ENCODE data around the gene GPLD1. TPM values are rescaled to one million over a fixed set of nuclear protein-coding genes. Genes with fewer than 3 reads are reported as not detected.

GPLD1 gene
- total RNA-seq, 1 donor, result 0.72 TPM

GRCh38 chr6:24431045-24431451, 58.3 kb downstream of the GPLD1 start:
- no peaks in the 10 kb centered on the region for H3K9me3 ChIP-seq (ENCODE audit: low read depth, low read length)
- H3K36me3 ChIP-seq (ENCODE audit: insufficient read depth, low read length), result no peaks in the 10 kb centered on the region
- H3K4me1 ChIP-seq (ENCODE audit: insufficient read depth, low read length), result peaks cover 16% of the 10 kb centered on the region
- H3K4me3 ChIP-seq (ENCODE audit: insufficient read depth, low read length), result no peak overlapping the region
- H3K4me2 ChIP-seq (ENCODE audit: insufficient read depth, low read length), result no peak overlapping the region
- no peaks in the 10 kb centered on the region for H4K20me1 ChIP-seq (ENCODE audit: insufficient read depth, low read length)
- DNase-seq (ENCODE audit: insufficient read length, low spot score, missing footprints), result peak; percentile 82
- no peaks in the 10 kb centered on the region for H3K27me3 ChIP-seq (ENCODE audit: insufficient read depth, low read length)
- no peak overlapping the region for H2AFZ ChIP-seq (ENCODE audit: low read length)
- peak; percentile 67 for TF ChIP-seq CTCF (IDR thresholded peaks at IDR 0.05; ENCODE audit: extremely low read depth, low read depth, low read length)
- H3K27ac ChIP-seq (ENCODE audit: low read depth, low read length), result no peak overlapping the region
- no peaks in the 10 kb centered on the region for H3K79me2 ChIP-seq (ENCODE audit: insufficient read depth, low read length)

- H4K20me1 ChIP-seq (ENCODE audit: insufficient read depth, low read length), result no peaks in the 10 kb centered on the region
- H3K9me3 ChIP-seq (ENCODE audit: low read depth, low read length), result no peaks in the 10 kb centered on the region
- H3K79me2 ChIP-seq (ENCODE audit: insufficient read depth, low read length), result no peaks in the 10 kb centered on the region
- no peak overlapping the region for H3K4me2 ChIP-seq (ENCODE audit: insufficient read depth, low read length)
- no peak overlapping the region for H3K4me3 ChIP-seq (ENCODE audit: insufficient read depth, low read length)
- no peaks in the 10 kb centered on the region for H3K27me3 ChIP-seq (ENCODE audit: insufficient read depth, low read length)
- H3K36me3 ChIP-seq (ENCODE audit: insufficient read depth, low read length), result peaks cover 4% of the 10 kb centered on the region
- peak overlapping the region; percentile 19 for H3K27ac ChIP-seq (ENCODE audit: low read depth, low read length)
- H2AFZ ChIP-seq (ENCODE audit: low read length), result no peak overlapping the region
- peaks cover 16% of the 10 kb centered on the region for H3K4me1 ChIP-seq (ENCODE audit: insufficient read depth, low read length)
- TF ChIP-seq CTCF (IDR thresholded peaks at IDR 0.05; ENCODE audit: extremely low read depth, low read depth, low read length), result no peak
- DNase-seq (ENCODE audit: insufficient read length, low spot score, missing footprints), result peak; percentile 62
Measured at GRCh38 chr6:24430086-24430485, 59.3 kb downstream of the GPLD1 start.

GRCh38 chr6:24429146-24429545, 60.2 kb downstream of the GPLD1 start:
- Histone ChIP-seq H3K4me2 (ENCODE audit: insufficient read depth, low read length) (no peak overlapping the region), H3K36me3 (ENCODE audit: insufficient read depth, low read length) (peaks cover 14% of the 10 kb centered on the region), H3K27ac (ENCODE audit: low read depth, low read length) (no peak overlapping the region), H3K4me1 (ENCODE audit: insufficient read depth, low read length) (peaks cover 16% of the 10 kb centered on the region), H3K79me2 (ENCODE audit: insufficient read depth, low read length) (no peaks in the 10 kb centered on the region), H3K4me3 (ENCODE audit: insufficient read depth, low read length) (no peak overlapping the region), H4K20me1 (ENCODE audit: insufficient read depth, low read length) (no peaks in the 10 kb centered on the region), H3K27me3 (ENCODE audit: insufficient read depth, low read length) (no peaks in the 10 kb centered on the region), H3K9me3 (ENCODE audit: low read depth, low read length) (no peaks in the 10 kb centered on the region), H2AFZ (ENCODE audit: low read length) (no peak overlapping the region)
- no peak for DNase-seq (ENCODE audit: insufficient read length, low spot score, missing footprints)
- TF ChIP-seq CTCF (IDR thresholded peaks at IDR 0.05; ENCODE audit: extremely low read depth, low read depth, low read length), result no peak

GRCh38 chr6:24428615-24429014, 60.8 kb downstream of the GPLD1 start:
- Histone ChIP-seq H3K4me2 (ENCODE audit: insufficient read depth, low read length) (no peak overlapping the region), H2AFZ (ENCODE audit: low read length) (no peak overlapping the region), H3K9me3 (ENCODE audit: low read depth, low read length) (no peaks in the 10 kb centered on the region), H3K79me2 (ENCODE audit: insufficient read depth, low read length) (no peaks in the 10 kb centered on the region), H3K27me3 (ENCODE audit: insufficient read depth, low read length) (no peaks in the 10 kb centered on the region), H4K20me1 (ENCODE audit: insufficient read depth, low read length) (no peaks in the 10 kb centered on the region), H3K4me3 (ENCODE audit: insufficient read depth, low read length) (no peak overlapping the region), H3K4me1 (ENCODE audit: insufficient read depth, low read length) (peaks cover 16% of the 10 kb centered on the region), H3K36me3 (ENCODE audit: insufficient read depth, low read length) (peaks cover 19% of the 10 kb centered on the region), H3K27ac (ENCODE audit: low read depth, low read length) (peak overlapping the region; percentile 23)
- peak; percentile 82 for DNase-seq (ENCODE audit: insufficient read length, low spot score, missing footprints)
- no peak for TF ChIP-seq CTCF (IDR thresholded peaks at IDR 0.05; ENCODE audit: extremely low read depth, low read depth, low read length)
